HCT116 (cell line): ENCODE results near the gene PPP2R5B.

ENCODE experiments used
- EZH2 ChIP-seq: fragments of 200-600 bp; sonication (generic); IDR thresholded peaks from 2 replicates; pipeline ENCODE4 v1.6.1; 2017; ENCODE audit warnings: antibody characterized with exemption, mixed run types
- EZH2phosphoT487 ChIP-seq: fragments of 200-600 bp; IDR thresholded peaks from 2 replicates; pipeline ENCODE4 v1.6.1; 2018; ENCODE audit warnings: antibody characterized with exemption, borderline replicate concordance
- JUND ChIP-seq: IDR thresholded peaks from 2 replicates; pipeline ENCODE4 v1.6.1; 2012
- POLR2A ChIP-seq: IDR thresholded peaks from 2 replicates; pipeline ENCODE4 v1.7.0; 2011; ENCODE audit warnings: borderline replicate concordance; ENCODE audit not compliant: insufficient read depth, insufficient read length; ENCODE audit errors: extremely low read depth
- POLR2AphosphoS5 ChIP-seq: IDR thresholded peaks from 2 replicates; pipeline ENCODE4 v1.6.1; 2011; ENCODE audit warnings: mild to moderate bottlenecking, low read depth, low read length, moderate library complexity
- RAD21 ChIP-seq: IDR thresholded peaks from 2 replicates; pipeline ENCODE4 v1.6.1; 2012; ENCODE audit warnings: low read depth, mild to moderate bottlenecking
- REST ChIP-seq: IDR thresholded peaks from 2 replicates; pipeline ENCODE4 v1.6.1; 2012; ENCODE audit warnings: low read depth
- SIN3A ChIP-seq: IDR thresholded peaks from 2 replicates; pipeline ENCODE4 v1.6.1; 2012; ENCODE audit warnings: low read depth
- YY1 ChIP-seq: IDR thresholded peaks from 2 replicates; pipeline ENCODE4 v1.6.1; 2011; ENCODE audit warnings: low read length, low read depth, moderate library complexity, mild to moderate bottlenecking; ENCODE audit not compliant: insufficient replicate concordance; ENCODE audit errors: extremely low read depth
- ZNF274 ChIP-seq: fragments of 200-500 bp; sonication (Bioruptor generic); IDR thresholded peaks from 2 replicates; pipeline ENCODE4 v1.6.1; 2014; ENCODE audit warnings: mild to moderate bottlenecking, low read depth, low read length, inconsistent platforms
- TF ChIP-seq, protein P1 (sequence below): IDR thresholded peaks from 2 replicates; pipeline ENCODE4 v1.6.1; 2011; ENCODE audit warnings: mild to moderate bottlenecking, low read length, moderate library complexity; ENCODE audit not compliant: insufficient replicate concordance; ENCODE audit errors: extremely low read depth
- TF ChIP-seq, protein P2 (sequence below), 3 experiments: fragments of 200-600 bp in 1 of 3; sonication (generic) in 1 of 3; IDR thresholded peaks in 2 of 3; conservative IDR thresholded peaks in 1 of 3; 2 replicates each; pipeline ENCODE4 v1.5.1; 2012 to 2017; ENCODE audit warnings: low read depth in 2 of 3, low read length in 2 of 3, antibody characterized with exemption in 1 of 3, borderline replicate concordance in 1 of 3, control low read depth in 1 of 3, mild to moderate bottlenecking in 1 of 3, mixed read lengths in 1 of 3, mixed run types in 1 of 3, moderate library complexity in 1 of 3; ENCODE audit not compliant: insufficient read depth in 1 of 3
- TF ChIP-seq, protein P3 (sequence below): IDR thresholded peaks from 2 replicates; pipeline ENCODE4 v1.6.1; 2012
- TF ChIP-seq, protein P4 (sequence below): IDR thresholded peaks from 2 replicates; pipeline ENCODE4 v1.6.1; 2012

DNA sequence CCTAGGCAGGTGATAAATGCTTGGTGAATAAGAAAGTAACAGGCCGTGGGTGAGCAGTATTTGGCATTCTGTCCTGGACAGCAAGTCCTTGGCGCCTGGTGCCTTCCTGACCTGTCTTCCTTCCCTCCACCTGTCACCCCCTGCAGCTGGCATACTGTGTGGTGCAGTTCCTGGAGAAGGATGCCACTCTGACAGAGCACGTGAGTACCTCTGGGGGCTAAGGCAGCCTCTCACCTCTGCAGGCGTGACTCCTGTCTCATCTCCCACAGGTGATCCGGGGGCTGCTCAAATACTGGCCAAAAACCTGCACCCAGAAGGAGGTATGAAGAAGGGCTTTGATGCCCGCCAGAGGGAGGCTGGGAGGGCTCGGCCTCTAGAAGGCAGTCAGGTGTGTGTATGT, 6.8 kb downstream of the PPP2R5B start:
- TF ChIP-seq, protein P1, sequence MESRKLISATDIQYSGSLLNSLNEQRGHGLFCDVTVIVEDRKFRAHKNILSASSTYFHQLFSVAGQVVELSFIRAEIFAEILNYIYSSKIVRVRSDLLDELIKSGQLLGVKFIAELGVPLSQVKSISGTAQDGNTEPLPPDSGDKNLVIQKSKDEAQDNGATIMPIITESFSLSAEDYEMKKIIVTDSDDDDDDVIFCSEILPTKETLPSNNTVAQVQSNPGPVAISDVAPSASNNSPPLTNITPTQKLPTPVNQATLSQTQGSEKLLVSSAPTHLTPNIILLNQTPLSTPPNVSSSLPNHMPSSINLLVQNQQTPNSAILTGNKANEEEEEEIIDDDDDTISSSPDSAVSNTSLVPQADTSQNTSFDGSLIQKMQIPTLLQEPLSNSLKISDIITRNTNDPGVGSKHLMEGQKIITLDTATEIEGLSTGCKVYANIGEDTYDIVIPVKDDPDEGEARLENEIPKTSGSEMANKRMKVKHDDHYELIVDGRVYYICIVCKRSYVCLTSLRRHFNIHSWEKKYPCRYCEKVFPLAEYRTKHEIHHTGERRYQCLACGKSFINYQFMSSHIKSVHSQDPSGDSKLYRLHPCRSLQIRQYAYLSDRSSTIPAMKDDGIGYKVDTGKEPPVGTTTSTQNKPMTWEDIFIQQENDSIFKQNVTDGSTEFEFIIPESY: no peak
- TF ChIP-seq POLR2AphosphoS5 (no peak), POLR2A (no peak), YY1 (no peak), JUND (no peak), RAD21 (no peak), EZH2 (no peak), SIN3A (no peak), REST (no peak), EZH2phosphoT487 (no peak), ZNF274 (no peak)
- TF ChIP-seq, protein P2, sequence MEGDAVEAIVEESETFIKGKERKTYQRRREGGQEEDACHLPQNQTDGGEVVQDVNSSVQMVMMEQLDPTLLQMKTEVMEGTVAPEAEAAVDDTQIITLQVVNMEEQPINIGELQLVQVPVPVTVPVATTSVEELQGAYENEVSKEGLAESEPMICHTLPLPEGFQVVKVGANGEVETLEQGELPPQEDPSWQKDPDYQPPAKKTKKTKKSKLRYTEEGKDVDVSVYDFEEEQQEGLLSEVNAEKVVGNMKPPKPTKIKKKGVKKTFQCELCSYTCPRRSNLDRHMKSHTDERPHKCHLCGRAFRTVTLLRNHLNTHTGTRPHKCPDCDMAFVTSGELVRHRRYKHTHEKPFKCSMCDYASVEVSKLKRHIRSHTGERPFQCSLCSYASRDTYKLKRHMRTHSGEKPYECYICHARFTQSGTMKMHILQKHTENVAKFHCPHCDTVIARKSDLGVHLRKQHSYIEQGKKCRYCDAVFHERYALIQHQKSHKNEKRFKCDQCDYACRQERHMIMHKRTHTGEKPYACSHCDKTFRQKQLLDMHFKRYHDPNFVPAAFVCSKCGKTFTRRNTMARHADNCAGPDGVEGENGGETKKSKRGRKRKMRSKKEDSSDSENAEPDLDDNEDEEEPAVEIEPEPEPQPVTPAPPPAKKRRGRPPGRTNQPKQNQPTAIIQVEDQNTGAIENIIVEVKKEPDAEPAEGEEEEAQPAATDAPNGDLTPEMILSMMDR (IDR thresholded peaks at IDR 0.05 in 2 of 3, conservative IDR thresholded peaks at IDR 0.05 in 1 of 3; ENCODE audit: borderline replicate concordance in 1 of 3, insufficient read depth in 1 of 3, low read depth in 2 of 3, low read length in 2 of 3): no peak
- TF ChIP-seq, protein P3, sequence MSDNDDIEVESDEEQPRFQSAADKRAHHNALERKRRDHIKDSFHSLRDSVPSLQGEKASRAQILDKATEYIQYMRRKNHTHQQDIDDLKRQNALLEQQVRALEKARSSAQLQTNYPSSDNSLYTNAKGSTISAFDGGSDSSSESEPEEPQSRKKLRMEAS: no peak
- TF ChIP-seq, protein P4, sequence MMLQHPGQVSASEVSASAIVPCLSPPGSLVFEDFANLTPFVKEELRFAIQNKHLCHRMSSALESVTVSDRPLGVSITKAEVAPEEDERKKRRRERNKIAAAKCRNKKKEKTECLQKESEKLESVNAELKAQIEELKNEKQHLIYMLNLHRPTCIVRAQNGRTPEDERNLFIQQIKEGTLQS: no peak
